ENCODE measurements around the gene OR2A12.

Gene OR2A12

GRCh38 chr7:144063710-144064109, 22.4 kb upstream of the OR2A12 start:
- DNase-seq (ENCODE audit: low read depth, low spot score) = no peak

GRCh38 chr7:144069511-144069910, 16.6 kb upstream of the OR2A12 start, which contains the start of gene OR2A25:
OR2A25 (plus strand) TSS chr7:144069811; CDS start chr7:144074220, 4,409 bp downstream.
- Histone ChIP-seq H3K9me3 (ENCODE audit: low read depth, low read length) (no peaks in the 10 kb centered on the region), H3K36me3 (ENCODE audit: insufficient read depth, low read length) (no peaks in the 10 kb centered on the region), H3K9ac (ENCODE audit: insufficient read length) (no peak within 1 kb of the TSS), H3K4me3 (no peak within 1 kb of the TSS), H3K27ac (no peak within 1 kb of the TSS)
- TF ChIP-seq EZH2 (IDR thresholded peaks at IDR 0.05) = no peak
- TF ChIP-seq POLR2AphosphoS5 (IDR thresholded peaks at IDR 0.05; ENCODE audit: borderline replicate concordance, low read depth, low read length) = no peak
- no peak for TF ChIP-seq FOXP2 (optimal IDR thresholded peaks at IDR 0.05; ENCODE audit: control extremely low read depth, extremely low read length, insufficient read depth)
- DNase-seq (ENCODE audit: low read depth, low spot score) = no peak

More at GRCh38 chr7:144063710-144064109, 22.4 kb upstream of the OR2A12 start:
- H3K36me3 ChIP-seq (ENCODE audit: insufficient read depth, low read length) = no peaks in the 10 kb centered on the region
- H3K9ac ChIP-seq (ENCODE audit: insufficient read length) = no peak overlapping the region
- no peak for TF ChIP-seq POLR2AphosphoS5 (IDR thresholded peaks at IDR 0.05; ENCODE audit: borderline replicate concordance, low read depth, low read length)
- TF ChIP-seq FOXP2 (optimal IDR thresholded peaks at IDR 0.05; ENCODE audit: control extremely low read depth, extremely low read length, insufficient read depth) = no peak
- no peak for TF ChIP-seq EZH2 (IDR thresholded peaks at IDR 0.05)
- no peaks in the 10 kb centered on the region for H3K9me3 ChIP-seq (ENCODE audit: low read depth, low read length)
- H3K27ac ChIP-seq = no peak overlapping the region
- no peak overlapping the region for H3K4me3 ChIP-seq

- TF ChIP-seq FOXP2 (optimal IDR thresholded peaks at IDR 0.05; ENCODE audit: control extremely low read depth, extremely low read length, insufficient read depth) (no peak), EZH2 (IDR thresholded peaks at IDR 0.05) (no peak), POLR2AphosphoS5 (IDR thresholded peaks at IDR 0.05; ENCODE audit: borderline replicate concordance, low read depth, low read length) (no peak)
- Histone ChIP-seq H3K36me3 (ENCODE audit: insufficient read depth, low read length) (no peaks in the 10 kb centered on the region), H3K9ac (ENCODE audit: insufficient read length) (no peak overlapping the region), H3K4me3 (no peak overlapping the region), H3K27ac (no peak overlapping the region), H3K9me3 (ENCODE audit: low read depth, low read length) (no peaks in the 10 kb centered on the region)
- DNase-seq (ENCODE audit: low read depth, low spot score) = no peak
These were observed 16.1 kb upstream of the OR2A12 start for GRCh38 chr7:144069953-144070352.

- TF ChIP-seq POLR2AphosphoS5 (IDR thresholded peaks at IDR 0.05; ENCODE audit: borderline replicate concordance, low read depth, low read length) (no peak), EZH2 (IDR thresholded peaks at IDR 0.05) (no peak), FOXP2 (optimal IDR thresholded peaks at IDR 0.05; ENCODE audit: control extremely low read depth, extremely low read length, insufficient read depth) (no peak)
- no peak for DNase-seq (ENCODE audit: low read depth, low spot score)
These were observed 11.7 kb upstream of the OR2A12 start for GRCh38 chr7:144074374-144074773.

GRCh38 chr7:144086730-144087129, 652 bp downstream of the OR2A12 start:
- TF ChIP-seq EZH2 (IDR thresholded peaks at IDR 0.05) (no peak), POLR2AphosphoS5 (IDR thresholded peaks at IDR 0.05; ENCODE audit: borderline replicate concordance, low read depth, low read length) (no peak), FOXP2 (optimal IDR thresholded peaks at IDR 0.05; ENCODE audit: control extremely low read depth, extremely low read length, insufficient read depth) (no peak)
- H3K9me3 ChIP-seq (ENCODE audit: low read depth, low read length) = no peaks in the 10 kb centered on the region
- H3K36me3 ChIP-seq (ENCODE audit: insufficient read depth, low read length) = no peaks in the 10 kb centered on the region
- no peak for DNase-seq (ENCODE audit: low read depth, low spot score)
- no peak overlapping the region for H3K9ac ChIP-seq (ENCODE audit: insufficient read length)
- H3K27ac ChIP-seq = no peak overlapping the region
- no peak overlapping the region for H3K4me3 ChIP-seq

More at GRCh38 chr7:144074374-144074773, 11.7 kb upstream of the OR2A12 start:
- Histone ChIP-seq H3K4me3 (no peak overlapping the region), H3K27ac (no peak overlapping the region), H3K9me3 (ENCODE audit: low read depth, low read length) (no peaks in the 10 kb centered on the region), H3K9ac (ENCODE audit: insufficient read length) (no peak overlapping the region), H3K36me3 (ENCODE audit: insufficient read depth, low read length) (no peaks in the 10 kb centered on the region)

GRCh38 chr7:144087230-144087629, 1.2 kb downstream of the OR2A12 start:
- H3K4me3 ChIP-seq = no peak overlapping the region
- no peaks in the 10 kb centered on the region for H3K9me3 ChIP-seq (ENCODE audit: low read depth, low read length)
- H3K9ac ChIP-seq (ENCODE audit: insufficient read length) = no peak overlapping the region
- TF ChIP-seq POLR2AphosphoS5 (IDR thresholded peaks at IDR 0.05; ENCODE audit: borderline replicate concordance, low read depth, low read length) (no peak), FOXP2 (optimal IDR thresholded peaks at IDR 0.05; ENCODE audit: control extremely low read depth, extremely low read length, insufficient read depth) (no peak), EZH2 (IDR thresholded peaks at IDR 0.05) (no peak)
- H3K36me3 ChIP-seq (ENCODE audit: insufficient read depth, low read length) = no peaks in the 10 kb centered on the region
- no peak overlapping the region for H3K27ac ChIP-seq
- DNase-seq (ENCODE audit: low read depth, low spot score) = no peak

- no peak overlapping the region for H3K27ac ChIP-seq
- H3K36me3 ChIP-seq (ENCODE audit: insufficient read depth, low read length) = no peaks in the 10 kb centered on the region
- no peak for DNase-seq (ENCODE audit: low read depth, low spot score)
- no peak overlapping the region for H3K4me3 ChIP-seq
- no peaks in the 10 kb centered on the region for H3K9me3 ChIP-seq (ENCODE audit: low read depth, low read length)
- H3K9ac ChIP-seq (ENCODE audit: insufficient read length) = no peak overlapping the region
- TF ChIP-seq EZH2 (IDR thresholded peaks at IDR 0.05) (no peak), POLR2AphosphoS5 (IDR thresholded peaks at IDR 0.05; ENCODE audit: borderline replicate concordance, low read depth, low read length) (no peak), FOXP2 (optimal IDR thresholded peaks at IDR 0.05; ENCODE audit: control extremely low read depth, extremely low read length, insufficient read depth) (no peak)
These were observed 4.6 kb downstream of the OR2A12 start for GRCh38 chr7:144090667-144091066.

- TF ChIP-seq POLR2AphosphoS5 (IDR thresholded peaks at IDR 0.05; ENCODE audit: borderline replicate concordance, low read depth, low read length) = no peak
- no peak for TF ChIP-seq EZH2 (IDR thresholded peaks at IDR 0.05)
- no peak for TF ChIP-seq FOXP2 (optimal IDR thresholded peaks at IDR 0.05; ENCODE audit: control extremely low read depth, extremely low read length, insufficient read depth)
- Histone ChIP-seq H3K36me3 (ENCODE audit: insufficient read depth, low read length) (no peaks in the 10 kb centered on the region), H3K27ac (no peak overlapping the region), H3K9me3 (ENCODE audit: low read depth, low read length) (no peaks in the 10 kb centered on the region), H3K4me3 (no peak overlapping the region), H3K9ac (ENCODE audit: insufficient read length) (no peak overlapping the region)
- no peak for DNase-seq (ENCODE audit: low read depth, low spot score)
These were observed 12.7 kb downstream of the OR2A12 start for GRCh38 chr7:144098776-144099175.

- DNase-seq (ENCODE audit: low read depth, low spot score) = no peak
- no peak for TF ChIP-seq EZH2 (IDR thresholded peaks at IDR 0.05)
- TF ChIP-seq FOXP2 (optimal IDR thresholded peaks at IDR 0.05; ENCODE audit: control extremely low read depth, extremely low read length, insufficient read depth) = no peak
- TF ChIP-seq POLR2AphosphoS5 (IDR thresholded peaks at IDR 0.05; ENCODE audit: borderline replicate concordance, low read depth, low read length) = no peak
- no peaks in the 10 kb centered on the region for H3K36me3 ChIP-seq (ENCODE audit: insufficient read depth, low read length)
- H3K9ac ChIP-seq (ENCODE audit: insufficient read length) = no peak overlapping the region
- no peak overlapping the region for H3K27ac ChIP-seq
- no peaks in the 10 kb centered on the region for H3K9me3 ChIP-seq (ENCODE audit: low read depth, low read length)
- no peak overlapping the region for H3K4me3 ChIP-seq
These were observed 14.5 kb downstream of the OR2A12 start for GRCh38 chr7:144100607-144101006.
